BE2C (cell line): ENCODE data around the gene CLDN8.

Experiments used
- DNase-seq: peaks from one replicate; pipeline ENCODE4 v3.0.0-alpha.2; 2020
- H3K27me3 ChIP-seq: fragments of 250-450 bp; sonication (Bioruptor Pico); 2 replicates; pipeline ENCODE4 v1.5.1; 2020; ENCODE audit warnings: mild to moderate bottlenecking
- H3K36me3 ChIP-seq: fragments of 250-450 bp; sonication (Bioruptor Pico); 2 replicates; pipeline ENCODE4 v1.5.1; 2020; ENCODE audit warnings: mild to moderate bottlenecking
- H3K4me1 ChIP-seq: fragments of 250-450 bp; sonication (Bioruptor Pico); 2 replicates; pipeline ENCODE4 v1.5.1; 2020
- H3K4me3 ChIP-seq: 2 replicates; pipeline ENCODE4 v1.5.1; 2011; ENCODE audit warnings: low read depth, low read length
- H3K9me3 ChIP-seq: fragments of 250-450 bp; sonication (Bioruptor Pico); 2 replicates; pipeline ENCODE4 v1.5.1; 2020
- TF ChIP-seq, protein P1 (sequence below): IDR thresholded peaks from 2 replicates; pipeline ENCODE4 v1.5.1; 2012; ENCODE audit warnings: mild to moderate bottlenecking, low read depth, low read length

CLDN8 gene

DNA sequence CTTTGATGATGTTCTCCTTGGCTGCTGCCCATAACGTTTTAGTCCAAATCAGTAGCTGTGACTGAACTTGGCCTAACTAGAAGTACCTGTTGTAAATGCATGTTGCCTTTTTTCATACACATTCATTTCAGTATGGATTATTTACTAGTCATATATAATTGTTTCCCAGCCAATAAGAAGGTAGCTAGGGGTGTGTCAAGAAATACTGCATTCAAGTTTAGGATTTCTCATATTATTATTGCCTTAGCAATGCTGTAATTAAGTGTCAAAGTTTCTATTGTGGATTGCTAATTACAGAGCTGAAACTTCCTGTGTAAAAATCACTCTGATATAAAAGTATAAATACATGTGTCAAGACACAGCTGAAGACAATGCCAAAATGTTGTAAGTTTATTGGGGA, 49.2 kb downstream of the CLDN8 start, which contains the start of gene CLDN17:
Gene CLDN17, minus strand, starts transcription at position 101 of the 400 bp plus-strand sequence. CDS start 188 bp downstream, outside the sequence.
- H3K4me3 ChIP-seq: no peak within 1 kb of the TSS
- H3K36me3 ChIP-seq: no peaks in the 10 kb centered on the region
- H3K27me3 ChIP-seq: no peaks in the 10 kb centered on the region
- DNase-seq: no peak
- H3K9me3 ChIP-seq: no peaks in the 10 kb centered on the region
- TF ChIP-seq, protein P1, sequence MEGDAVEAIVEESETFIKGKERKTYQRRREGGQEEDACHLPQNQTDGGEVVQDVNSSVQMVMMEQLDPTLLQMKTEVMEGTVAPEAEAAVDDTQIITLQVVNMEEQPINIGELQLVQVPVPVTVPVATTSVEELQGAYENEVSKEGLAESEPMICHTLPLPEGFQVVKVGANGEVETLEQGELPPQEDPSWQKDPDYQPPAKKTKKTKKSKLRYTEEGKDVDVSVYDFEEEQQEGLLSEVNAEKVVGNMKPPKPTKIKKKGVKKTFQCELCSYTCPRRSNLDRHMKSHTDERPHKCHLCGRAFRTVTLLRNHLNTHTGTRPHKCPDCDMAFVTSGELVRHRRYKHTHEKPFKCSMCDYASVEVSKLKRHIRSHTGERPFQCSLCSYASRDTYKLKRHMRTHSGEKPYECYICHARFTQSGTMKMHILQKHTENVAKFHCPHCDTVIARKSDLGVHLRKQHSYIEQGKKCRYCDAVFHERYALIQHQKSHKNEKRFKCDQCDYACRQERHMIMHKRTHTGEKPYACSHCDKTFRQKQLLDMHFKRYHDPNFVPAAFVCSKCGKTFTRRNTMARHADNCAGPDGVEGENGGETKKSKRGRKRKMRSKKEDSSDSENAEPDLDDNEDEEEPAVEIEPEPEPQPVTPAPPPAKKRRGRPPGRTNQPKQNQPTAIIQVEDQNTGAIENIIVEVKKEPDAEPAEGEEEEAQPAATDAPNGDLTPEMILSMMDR: no peak
- no peaks in the 10 kb centered on the region for H3K4me1 ChIP-seq

DNA sequence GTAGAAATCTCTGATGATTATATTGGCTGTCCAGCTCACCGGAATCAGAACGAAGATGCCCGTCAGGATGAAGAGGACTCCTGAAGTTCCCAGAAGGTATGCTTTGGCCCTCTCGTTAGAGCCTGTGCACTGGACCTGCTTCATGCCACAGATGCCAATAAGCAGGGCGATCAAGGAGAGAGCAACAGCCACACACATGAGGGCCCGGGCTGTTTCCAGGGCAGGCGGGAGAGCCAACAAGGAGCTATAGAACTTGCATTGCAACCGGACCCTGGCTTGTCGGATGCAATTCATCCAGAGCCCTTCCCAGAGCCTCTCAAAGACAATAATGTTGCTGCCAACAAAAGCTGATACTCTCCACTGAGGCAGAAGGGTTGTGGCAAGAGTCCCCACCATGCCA, 49.7 kb downstream of the CLDN8 start:
- H3K4me1 ChIP-seq: no peaks in the 10 kb centered on the region
- no peaks in the 10 kb centered on the region for H3K27me3 ChIP-seq
- TF ChIP-seq, protein P1: no peak
- DNase-seq: no peak
- H3K4me3 ChIP-seq: no peak overlapping the region
- no peaks in the 10 kb centered on the region for H3K9me3 ChIP-seq
- no peaks in the 10 kb centered on the region for H3K36me3 ChIP-seq

DNA sequence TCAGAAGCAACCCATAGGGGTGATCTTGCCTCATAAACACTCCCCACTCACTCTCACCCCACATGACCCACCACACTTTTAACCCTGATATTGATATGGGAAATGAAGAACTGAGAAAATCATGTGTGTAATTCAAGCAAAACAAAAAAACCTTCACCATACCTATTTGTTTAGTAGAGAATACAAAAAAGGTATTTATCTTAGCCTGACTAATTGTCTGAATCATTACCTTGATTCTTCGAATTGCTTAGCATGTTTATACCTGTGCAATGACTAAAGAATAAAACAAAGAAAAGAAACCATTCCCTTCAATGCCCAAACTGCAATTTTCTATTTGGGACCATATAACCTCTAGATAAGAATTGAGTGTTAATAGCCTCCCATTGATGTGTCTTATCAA, 51.1 kb downstream of the CLDN8 start:
- TF ChIP-seq, protein P1: no peak
- Histone ChIP-seq H3K27me3 (no peaks in the 10 kb centered on the region), H3K4me1 (no peaks in the 10 kb centered on the region), H3K4me3 (no peak overlapping the region), H3K9me3 (no peaks in the 10 kb centered on the region), H3K36me3 (no peaks in the 10 kb centered on the region)
- no peak for DNase-seq
